H9 (cell line): ENCODE measurements around the gene IFFO2. TPM values are rescaled to one million over a fixed set of nuclear protein-coding genes. Genes with fewer than 3 reads are reported as not detected.

ENCODE experiments used
- DNase-seq: peaks from one replicate; pipeline ENCODE4 v3.0.0-alpha.2; 2017
- H2AFZ ChIP-seq: one replicate; pipeline ENCODE4 v1.6.1; 2013; ENCODE audit warnings: mild to moderate bottlenecking, low read length, control low read depth, moderate library complexity
- H2AK5ac ChIP-seq: 2 replicates; pipeline ENCODE4 v1.6.1; 2013; ENCODE audit warnings: low read length, control low read depth, mixed read lengths; ENCODE audit not compliant: insufficient read length
- H2BK120ac ChIP-seq: one replicate; pipeline ENCODE4 v1.6.1; 2013; ENCODE audit warnings: low read depth, mild to moderate bottlenecking, low read length, control low read depth, inconsistent platforms; ENCODE audit not compliant: poor library complexity, severe bottlenecking
- H2BK12ac ChIP-seq: 2 replicates; pipeline ENCODE4 v1.6.1; 2013; ENCODE audit warnings: low read length, control low read depth, mixed read lengths, low read depth; ENCODE audit not compliant: insufficient read length
- H2BK15ac ChIP-seq: 2 replicates; pipeline ENCODE4 v1.6.1; 2013; ENCODE audit warnings: low read depth, low read length, control low read depth
- H2BK20ac ChIP-seq: one replicate; pipeline ENCODE4 v1.6.1; 2013; ENCODE audit warnings: low read depth, mild to moderate bottlenecking, low read length, control low read depth, inconsistent platforms; ENCODE audit not compliant: poor library complexity, severe bottlenecking
- H2BK5ac ChIP-seq: 2 replicates; pipeline ENCODE4 v1.6.1; 2013; ENCODE audit warnings: low read length, control low read depth, mixed read lengths; ENCODE audit not compliant: insufficient read length
- H3K14ac ChIP-seq: 2 replicates; pipeline ENCODE4 v1.6.1; 2013; ENCODE audit warnings: low read length, control low read depth; ENCODE audit not compliant: insufficient read depth
- H3K18ac ChIP-seq: 2 replicates; pipeline ENCODE4 v1.6.1; 2013; ENCODE audit warnings: low read depth, mild to moderate bottlenecking, mixed read lengths, low read length, control low read depth; ENCODE audit not compliant: insufficient read length
- H3K23ac ChIP-seq: 2 replicates; pipeline ENCODE4 v1.6.1; 2013; ENCODE audit warnings: low read length, control low read depth, mixed read lengths, low read depth; ENCODE audit not compliant: insufficient read length
- H3K23me2 ChIP-seq: 2 replicates; pipeline ENCODE4 v1.6.1; 2013; ENCODE audit warnings: low read depth, mild to moderate bottlenecking, mixed read lengths, low read length, control low read depth; ENCODE audit not compliant: insufficient read length, poor library complexity, severe bottlenecking
- H3K27ac ChIP-seq: 2 replicates; pipeline ENCODE4 v1.5.1; 2013; ENCODE audit warnings: low read length, control low read depth, mixed read lengths, low read depth; ENCODE audit not compliant: insufficient read length
- H3K27me3 ChIP-seq: 2 replicates; pipeline ENCODE4 v1.6.1; 2013; ENCODE audit warnings: low read length, control low read depth, inconsistent platforms; ENCODE audit not compliant: insufficient read depth
- H3K4ac ChIP-seq: 2 replicates; pipeline ENCODE4 v1.6.1; 2013; ENCODE audit warnings: low read depth, mild to moderate bottlenecking, control low read depth, inconsistent platforms, low read length, moderate library complexity
- H3K4me1 ChIP-seq: 2 replicates; pipeline ENCODE4 v1.6.1; 2013; ENCODE audit warnings: low read length, control low read depth, inconsistent platforms; ENCODE audit not compliant: insufficient read depth
- H3K4me2 ChIP-seq: 2 replicates; pipeline ENCODE4 v1.6.1; 2013; ENCODE audit warnings: low read length, control low read depth, mixed read lengths; ENCODE audit not compliant: insufficient read length, insufficient read depth
- H3K56ac ChIP-seq: 2 replicates; pipeline ENCODE4 v1.6.1; 2013; ENCODE audit warnings: low read depth, mild to moderate bottlenecking, mixed read lengths, low read length, control low read depth; ENCODE audit not compliant: insufficient read length
- H3K79me1 ChIP-seq: 2 replicates; pipeline ENCODE4 v1.6.1; 2013; ENCODE audit warnings: low read depth, mild to moderate bottlenecking, moderate library complexity, low read length, control low read depth, inconsistent platforms; ENCODE audit not compliant: insufficient read depth, poor library complexity, severe bottlenecking
- H3K79me2 ChIP-seq: 2 replicates; pipeline ENCODE4 v1.6.1; 2013; ENCODE audit warnings: low read length, control low read depth, inconsistent platforms; ENCODE audit not compliant: insufficient read depth
- H3K9ac ChIP-seq: 2 replicates; pipeline ENCODE4 v1.6.1; 2013; ENCODE audit warnings: low read length, control low read depth, mixed read lengths; ENCODE audit not compliant: insufficient read length; ENCODE audit errors: extremely low read depth
- H3K9me3 ChIP-seq: one replicate; pipeline ENCODE4 v1.6.1; 2013; ENCODE audit warnings: low read depth, low read length, inconsistent platforms; ENCODE audit not compliant: control insufficient read depth
- H3T11ph ChIP-seq: one replicate; pipeline ENCODE4 v1.6.1; 2013; ENCODE audit warnings: mild to moderate bottlenecking, low read length, control low read depth, inconsistent platforms
- H4K20me1 ChIP-seq: one replicate; pipeline ENCODE4 v1.6.1; 2013; ENCODE audit not compliant: control insufficient read depth, insufficient read length, insufficient read depth
- H4K5ac ChIP-seq: 2 replicates; pipeline ENCODE4 v1.6.1; 2013; ENCODE audit warnings: low read depth, mild to moderate bottlenecking, mixed read lengths, low read length, control low read depth; ENCODE audit not compliant: insufficient read length
- H4K8ac ChIP-seq: replicated peaks from 2 replicates; pipeline ENCODE4 v1.6.1; 2013; ENCODE audit warnings: low read length, control low read depth, mixed read lengths, low read depth; ENCODE audit not compliant: insufficient read length
- H4K91ac ChIP-seq: 2 replicates; pipeline ENCODE4 v1.6.1; 2013; ENCODE audit warnings: low read depth, mild to moderate bottlenecking, moderate library complexity, mixed read lengths, low read length, control low read depth; ENCODE audit not compliant: insufficient read length
- H3K27ac Mint-ChIP-seq, 3 experiments: 2 replicates in 2 of 3; 3 replicates in 1 of 3; pipeline ENCODE4 v1.8.0; 2020 to 2021; ENCODE audit warnings: mixed read lengths in 3 of 3, mild to moderate bottlenecking in 1 of 3, moderate library complexity in 1 of 3
- H3K27me3 Mint-ChIP-seq: 2 replicates; pipeline ENCODE4 v1.8.0; 2021; ENCODE audit warnings: low read depth, mild to moderate bottlenecking, moderate library complexity, mixed read lengths
- H3K36me3 Mint-ChIP-seq, 3 experiments: 2 replicates in 2 of 3; 3 replicates in 1 of 3; pipeline ENCODE4 v1.8.0; 2020 to 2021; ENCODE audit warnings: low read depth in 3 of 3, mixed read lengths in 3 of 3; ENCODE audit not compliant: insufficient read depth in 1 of 3
- H3K4me1 Mint-ChIP-seq, 2 experiments: 2 replicates each; pipeline ENCODE4 v1.8.0; 2020; ENCODE audit warnings: mixed read lengths in 2 of 2
- H3K4me3 Mint-ChIP-seq, 2 experiments: 2 replicates in 1 of 2; 3 replicates in 1 of 2; pipeline ENCODE4 v1.8.0; 2020 to 2021; ENCODE audit warnings: mild to moderate bottlenecking in 2 of 2, mixed read lengths in 2 of 2, moderate library complexity in 1 of 2
- H3K9me3 Mint-ChIP-seq, 2 experiments: 2 replicates in 1 of 2; 3 replicates in 1 of 2; pipeline ENCODE4 v1.8.0; 2020; ENCODE audit warnings: mild to moderate bottlenecking in 2 of 2, mixed read lengths in 2 of 2, moderate library complexity in 1 of 2
- WGBS: extraction: QIAGEN DNeasy Blood & Tissue Kit; methylation state at CpG from one replicate; pipeline ENCODE4 v1.1.7; 2013; ENCODE audit warnings: missing lambda C conversion rate, low lambda C conversion rate, mixed read lengths; ENCODE audit not compliant: insufficient read length; ENCODE audit errors: extremely low coverage; 5-methylcytosine and 5-hydroxymethylcytosine counted together
- total RNA-seq: library from RNA; stranded (reverse); gene quantifications from 2 replicates; pipeline ENCODE4 v1.2.1, GENCODE V29; 2021
- TF ChIP-seq, protein P1 (sequence below): fragments of 200-600 bp; sonication (generic); conservative IDR thresholded peaks from 3 replicates; pipeline ENCODE4 v1.8.0; 2021; ENCODE audit warnings: antibody characterized with exemption, mild to moderate bottlenecking

The IFFO2 gene
- total RNA-seq, 1 experiment from 2014 or later = 3.6 TPM

DNA sequence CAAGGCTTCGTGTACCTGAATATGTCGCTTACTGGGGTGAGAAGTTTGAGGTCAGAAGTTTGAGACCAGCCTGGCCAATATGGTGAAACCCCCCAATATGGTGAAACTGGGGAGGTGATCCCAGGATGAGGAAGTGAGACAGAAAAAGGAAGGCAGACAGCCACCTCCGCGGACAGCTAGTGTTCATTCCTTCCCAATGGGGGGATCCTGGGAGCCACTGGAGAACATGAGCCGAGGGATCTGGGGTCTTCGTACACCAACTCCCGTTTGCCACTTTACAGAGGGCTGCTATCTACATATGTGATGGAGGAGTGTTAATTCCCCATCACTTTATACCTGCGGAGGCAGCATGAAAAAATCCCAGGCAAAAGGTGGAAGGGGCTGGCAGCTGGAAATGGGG, 19.6 kb upstream of the IFFO2 start:
- Mint-ChIP-seq H3K27ac (no peak overlapping the region), H3K4me1 (peaks cover 0 to 7% of the 10 kb centered on the region in 2 experiments; a peak in 1 of 4 replicates), H3K27me3 (peaks cover 16% of the 10 kb centered on the region), H3K4me3 (no peak overlapping the region), H3K36me3 (no peaks in the 10 kb centered on the region), H3K9me3 (peaks cover 6 to 7% of the 10 kb centered on the region in 2 experiments)
- TF ChIP-seq, protein P1, sequence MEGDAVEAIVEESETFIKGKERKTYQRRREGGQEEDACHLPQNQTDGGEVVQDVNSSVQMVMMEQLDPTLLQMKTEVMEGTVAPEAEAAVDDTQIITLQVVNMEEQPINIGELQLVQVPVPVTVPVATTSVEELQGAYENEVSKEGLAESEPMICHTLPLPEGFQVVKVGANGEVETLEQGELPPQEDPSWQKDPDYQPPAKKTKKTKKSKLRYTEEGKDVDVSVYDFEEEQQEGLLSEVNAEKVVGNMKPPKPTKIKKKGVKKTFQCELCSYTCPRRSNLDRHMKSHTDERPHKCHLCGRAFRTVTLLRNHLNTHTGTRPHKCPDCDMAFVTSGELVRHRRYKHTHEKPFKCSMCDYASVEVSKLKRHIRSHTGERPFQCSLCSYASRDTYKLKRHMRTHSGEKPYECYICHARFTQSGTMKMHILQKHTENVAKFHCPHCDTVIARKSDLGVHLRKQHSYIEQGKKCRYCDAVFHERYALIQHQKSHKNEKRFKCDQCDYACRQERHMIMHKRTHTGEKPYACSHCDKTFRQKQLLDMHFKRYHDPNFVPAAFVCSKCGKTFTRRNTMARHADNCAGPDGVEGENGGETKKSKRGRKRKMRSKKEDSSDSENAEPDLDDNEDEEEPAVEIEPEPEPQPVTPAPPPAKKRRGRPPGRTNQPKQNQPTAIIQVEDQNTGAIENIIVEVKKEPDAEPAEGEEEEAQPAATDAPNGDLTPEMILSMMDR = no peak
- Histone ChIP-seq H3K4ac (no peak overlapping the region), H3K14ac (no peak overlapping the region), H3K79me2 (no peaks in the 10 kb centered on the region), H3K4me2 (no peak overlapping the region), H3K27me3 (no peaks in the 10 kb centered on the region), H4K8ac (no peak overlapping the region), H4K20me1 (no peaks in the 10 kb centered on the region), H2BK15ac (no peak overlapping the region), H3K9me3 (no peaks in the 10 kb centered on the region), H3K23ac (no peak overlapping the region), H2AK5ac (no peak overlapping the region), H2AFZ (no peak overlapping the region), H4K5ac (no peak overlapping the region), H3K27ac (no peak overlapping the region), H2BK5ac (no peak overlapping the region), H3K9ac (no peak overlapping the region), H2BK120ac (no peak overlapping the region), H3K79me1 (no peaks in the 10 kb centered on the region), H3K4me1 (no peaks in the 10 kb centered on the region), H4K91ac (no peak overlapping the region), H2BK12ac (no peak overlapping the region), H3T11ph (no peak overlapping the region), H3K18ac (no peak overlapping the region), H2BK20ac (no peak overlapping the region), H3K56ac (no peak overlapping the region), H3K23me2 (no peaks in the 10 kb centered on the region)
- WGBS = no CpG with 5 or more reads among the region's 8 CpGs
- DNase-seq = no peak
